Breast epithelium (tissue), 4 donors: ENCODE data around the gene PTGIR. TPM values are rescaled to one million over a fixed set of nuclear protein-coding genes. Genes with fewer than 3 reads are reported as not detected.
A peak's percentile ranks its signal among the peaks of the same experiment; 100 is the strongest.

Source experiments
- DNase-seq, 2 donors: peaks; one replicate each; pipeline ENCODE4 v3.0.0-alpha.2; 2019; ENCODE audit warnings: low spot score in 2 of 2
- H3K27ac ChIP-seq, 2 donors: fragments of 200-600 bp; sonication (generic) in 1 of 2; one replicate each; pipeline ENCODE4 v1.5.1; 2016 to 2019; ENCODE audit warnings: mild to moderate bottlenecking in 1 of 2
- H3K27me3 ChIP-seq, 2 donors: fragments of 200-600 bp; sonication (generic) in 1 of 2; one replicate each; pipeline versions ENCODE4 v1.5.1 to v1.6.0; 2017 to 2019; ENCODE audit warnings: control low read depth in 1 of 2, mild to moderate bottlenecking in 1 of 2
- H3K36me3 ChIP-seq: fragments of 200-600 bp; one replicate; pipeline ENCODE4 v1.5.1; 2019
- H3K4me1 ChIP-seq, 2 donors: fragments of 200-600 bp; sonication (generic); one replicate each; pipeline ENCODE4 v1.5.1; 2016 to 2019; ENCODE audit warnings: control low read depth in 1 of 2
- H3K4me3 ChIP-seq, 3 donors: fragments of 200-600 bp; sonication (generic); 1 replicate in 2 of 3; 2 replicates in 1 of 3; pipeline ENCODE4 v1.5.1; 2016 to 2019; ENCODE audit warnings: mild to moderate bottlenecking in 3 of 3, moderate library complexity in 2 of 3
- H3K9me3 ChIP-seq, 2 donors: fragments of 200-600 bp; sonication (generic) in 1 of 2; one replicate each; pipeline ENCODE4 v1.5.1; 2016 to 2019; ENCODE audit warnings: control low read depth in 1 of 2
- CTCF ChIP-seq, 3 donors: fragments of 450-650 bp; IDR thresholded peaks; one replicate each; pipeline ENCODE4 v1.5.1; 2016 to 2017; ENCODE audit warnings: antibody characterized with exemption in 3 of 3, mild to moderate bottlenecking in 3 of 3, moderate library complexity in 3 of 3
- POLR2A ChIP-seq: fragments of 450-650 bp; IDR thresholded peaks from one replicate; pipeline ENCODE4 v1.6.1; 2016; ENCODE audit warnings: antibody characterized with exemption, mild to moderate bottlenecking, moderate library complexity
- POLR2AphosphoS5 ChIP-seq, 3 donors: sonication (generic); formaldehyde crosslinking; IDR thresholded peaks; one replicate each; pipeline ENCODE4 v1.6.1; 2017; ENCODE audit warnings: antibody characterized with exemption in 3 of 3
- intact Hi-C: fragments of 100-400 bp; cut with DNase I; formaldehyde crosslinking; loops from one replicate; pipeline ENCODE4 v1.15.1; 2023; ENCODE audit warnings: low total_unique reads
- total RNA-seq, 3 donors: library from RNA; depleted of rRNA; stranded (reverse); fragments of >200 nt; gene quantifications; one replicate each; pipeline ENCODE4 v1.1.0, GENCODE V29; 2016

The PTGIR gene
- total RNA-seq, 3 donors from 2014 or later, result 0.29 to 6.9 (median 1.3) TPM

DNA sequence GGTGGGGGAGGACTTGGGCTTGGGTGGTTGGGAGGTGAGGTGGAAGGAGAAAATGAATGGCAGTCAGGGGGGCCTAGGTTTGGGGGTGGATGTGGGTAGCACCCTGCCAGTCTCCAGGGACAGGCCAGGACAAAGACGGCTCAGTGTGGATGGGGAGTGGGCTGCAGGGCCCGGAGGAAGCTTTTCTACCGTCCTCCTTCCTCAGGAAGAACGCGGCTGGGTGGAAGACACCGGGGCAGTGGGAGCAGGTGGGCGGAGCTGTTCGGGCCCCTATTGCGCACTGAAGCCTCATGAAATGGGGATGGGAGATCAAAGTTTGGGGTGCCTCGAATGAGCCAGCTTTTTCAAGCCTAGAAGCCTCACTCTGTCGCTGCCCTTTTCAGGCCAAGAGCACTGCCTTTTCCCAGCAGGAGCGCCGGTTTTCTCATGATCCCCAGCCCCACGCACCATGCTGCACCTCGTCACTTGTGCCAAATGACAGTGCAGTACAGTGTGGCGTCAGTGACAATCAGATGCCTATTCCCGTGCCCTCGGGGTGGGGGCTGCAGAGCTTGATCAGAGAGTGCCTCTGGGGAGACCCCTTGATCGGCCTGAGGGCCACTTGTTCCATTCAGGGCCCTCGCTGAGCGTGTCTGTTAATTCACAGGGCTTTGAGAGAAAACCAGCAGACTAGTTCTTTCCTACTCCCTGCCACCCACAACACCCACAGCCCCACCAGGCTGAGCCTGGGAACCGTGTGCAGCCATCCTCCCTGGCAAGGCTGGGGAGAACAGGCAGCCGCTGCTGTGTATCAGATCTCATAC, 22.3 kb downstream of the PTGIR start:
- Histone ChIP-seq H3K36me3 (no peaks in the 10 kb centered on the region), H3K9me3 (peaks cover 0 to 4% of the 10 kb centered on the region in 2 donors), H3K27ac (peak overlapping the region; percentile 43 to 96), H3K4me1 (peaks cover 7 to 20% of the 10 kb centered on the region in 2 donors), H3K27me3 (no peaks in the 10 kb centered on the region), H3K4me3 (peak overlapping the region; percentile 96 to 100 (median 98))
- no peak for TF ChIP-seq CTCF (IDR thresholded peaks at IDR 0.05)
- TF ChIP-seq POLR2A, result no peak
- TF ChIP-seq POLR2AphosphoS5 (IDR thresholded peaks at IDR 0.05), result no peak
- intact Hi-C loops, result no loop called here
- peak in 1 of 2 donors; percentile 17 for DNase-seq

DNA sequence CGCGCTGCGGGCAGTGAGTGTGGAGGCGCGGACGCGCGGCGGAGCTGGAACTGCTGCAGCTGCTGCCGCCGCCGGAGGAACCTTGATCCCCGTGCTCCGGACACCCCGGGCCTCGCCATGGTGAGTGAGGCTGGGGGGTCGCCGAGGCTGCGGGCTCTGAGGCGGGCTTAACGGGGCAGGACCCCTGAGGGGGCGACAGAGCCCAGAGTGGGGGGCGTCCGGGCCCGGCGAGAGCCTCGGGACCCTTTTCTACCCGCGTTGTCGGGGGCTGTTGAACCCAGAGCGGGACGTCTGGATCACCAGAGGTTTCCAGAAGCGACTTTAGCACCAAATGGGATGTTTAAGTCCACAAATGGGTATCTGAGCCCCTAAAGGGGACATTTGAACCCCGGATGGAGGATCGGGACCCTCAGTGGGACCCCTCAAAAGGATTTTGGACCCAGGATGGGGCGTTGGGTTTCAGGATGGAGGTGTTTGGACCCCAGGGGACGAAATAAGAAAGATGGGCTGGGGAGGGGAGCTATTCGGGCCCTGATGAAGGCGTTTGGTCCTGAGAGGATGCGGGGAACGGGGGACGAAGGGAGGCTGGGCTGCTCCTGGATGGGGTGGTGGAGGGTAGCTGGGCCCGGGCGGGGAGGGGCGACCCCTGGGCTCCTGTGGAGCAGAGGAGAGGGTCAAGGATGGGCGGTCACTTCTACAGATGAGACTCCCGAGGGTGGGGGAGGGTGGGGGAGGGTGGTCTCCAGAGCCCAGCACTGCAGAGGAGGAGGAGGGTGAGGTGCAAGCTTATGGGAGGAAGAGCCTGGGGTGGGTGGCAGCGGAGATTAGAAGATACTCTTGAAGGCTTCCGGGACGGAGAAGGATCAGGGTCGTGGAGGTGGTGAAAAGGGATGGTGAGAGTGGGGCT, 23.3 kb downstream of the PTGIR start, which contains the start of gene CALM3:
TSS of gene CALM3 (plus strand) at position 13 of the 907 bp plus-strand sequence. CDS start at position 118, 105 bp downstream.
- intact Hi-C loops, result no loop called here
- Histone ChIP-seq H3K27me3 (no peaks in the 10 kb centered on the region), H3K4me3 (peak within 1 kb of the TSS; percentile 96 to 100 (median 98)), H3K9me3 (peaks cover 0 to 4% of the 10 kb centered on the region in 2 donors), H3K27ac (peak within 1 kb of the TSS; percentile 96 to 99), H3K4me1 (peaks cover 7 to 20% of the 10 kb centered on the region in 2 donors), H3K36me3 (no peaks in the 10 kb centered on the region)
- DNase-seq, result no peak
- TF ChIP-seq CTCF (IDR thresholded peaks at IDR 0.05) (no peak), POLR2A (peak; percentile 25)

DNA sequence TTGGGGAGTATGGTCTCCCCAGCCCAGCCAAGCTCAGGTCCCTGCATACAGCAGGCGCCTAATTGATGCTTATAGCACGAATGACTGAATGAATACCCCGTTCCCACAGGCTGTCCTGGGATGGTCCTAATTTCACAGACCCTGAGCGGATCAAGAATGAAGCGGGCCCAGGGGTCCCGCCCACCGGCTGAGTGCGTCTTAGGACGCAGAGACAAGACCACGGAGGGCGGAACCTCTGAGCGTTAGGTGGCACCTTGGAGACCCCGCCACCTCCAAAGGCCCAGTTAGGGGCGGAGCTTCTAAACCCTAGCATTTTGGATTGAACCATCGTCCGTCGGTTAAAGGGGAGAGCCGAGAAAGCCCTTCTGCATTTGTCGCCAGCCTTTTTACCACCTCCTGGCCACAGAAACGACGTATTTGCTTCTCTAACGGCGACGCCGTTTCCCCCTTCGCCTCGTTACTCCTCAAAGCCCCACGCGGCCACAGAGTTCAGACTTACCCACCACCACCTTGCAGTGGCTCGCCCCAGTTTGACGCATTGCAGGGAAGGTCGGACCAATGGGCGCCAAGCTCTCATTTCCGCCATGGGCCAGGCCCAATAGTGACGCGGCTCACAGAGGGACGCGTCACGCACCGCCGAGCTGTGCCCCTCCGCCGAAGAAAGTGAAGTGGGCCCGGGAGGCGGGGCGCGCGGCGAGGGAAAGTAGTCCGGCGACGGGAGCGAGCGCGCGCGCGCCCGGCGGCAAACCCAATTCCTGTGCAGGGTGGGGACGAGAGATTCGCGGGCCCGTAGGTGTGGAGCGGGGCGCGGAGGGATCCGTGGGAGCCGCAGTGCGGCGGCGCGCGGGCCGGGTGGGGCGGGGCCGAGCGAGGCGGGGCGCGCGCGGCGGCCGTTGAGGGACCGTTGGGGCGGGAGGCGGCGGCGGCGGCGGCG, 24.2 kb downstream of the PTGIR start:
- Histone ChIP-seq H3K4me3 (peak overlapping the region; percentile 96 to 100 (median 98)), H3K36me3 (no peaks in the 10 kb centered on the region), H3K9me3 (peaks cover 0 to 4% of the 10 kb centered on the region in 2 donors), H3K4me1 (peaks cover 7 to 20% of the 10 kb centered on the region in 2 donors), H3K27ac (peak overlapping the region; percentile 96 to 99), H3K27me3 (no peaks in the 10 kb centered on the region)
- peak; percentile 97 to 98 for DNase-seq
- intact Hi-C loops, result no loop called here
- peak; percentile 6 to 33 (median 26) for TF ChIP-seq CTCF (IDR thresholded peaks at IDR 0.05)
- peak; percentile 84 to 98 (median 93) for TF ChIP-seq POLR2AphosphoS5 (IDR thresholded peaks at IDR 0.05)
- TF ChIP-seq POLR2A, result peak; percentile 42

- H3K27me3 ChIP-seq, result no peaks in the 10 kb centered on the region
- peak overlapping the region; percentile 96 to 99 for H3K27ac ChIP-seq
- intact Hi-C loops, result no loop called here
- peak overlapping the region; percentile 96 to 100 (median 98) for H3K4me3 ChIP-seq
- peaks cover 7 to 20% of the 10 kb centered on the region in 2 donors for H3K4me1 ChIP-seq
- H3K36me3 ChIP-seq, result no peaks in the 10 kb centered on the region
- DNase-seq, result no peak
- no peak for TF ChIP-seq POLR2AphosphoS5 (IDR thresholded peaks at IDR 0.05)
- no peak for TF ChIP-seq POLR2A
- TF ChIP-seq CTCF (IDR thresholded peaks at IDR 0.05), result no peak
- H3K9me3 ChIP-seq, result peaks cover 0 to 4% of the 10 kb centered on the region in 2 donors
These were observed 25.0 kb downstream of the PTGIR start for GRCh38 chr19:46599716-46600373.
